NCI-H146 treated with DMSO at 0.1 percent for 48 hours (cell line): ENCODE results near the gene NEUROD1.

ENCODE experiments used
- DNase-seq: peaks from one replicate; lab custom pipeline; 2025; ENCODE audit not compliant: unreplicated experiment; lab: John Stamatoyannopoulos, UW

Gene NEUROD1

DNA sequence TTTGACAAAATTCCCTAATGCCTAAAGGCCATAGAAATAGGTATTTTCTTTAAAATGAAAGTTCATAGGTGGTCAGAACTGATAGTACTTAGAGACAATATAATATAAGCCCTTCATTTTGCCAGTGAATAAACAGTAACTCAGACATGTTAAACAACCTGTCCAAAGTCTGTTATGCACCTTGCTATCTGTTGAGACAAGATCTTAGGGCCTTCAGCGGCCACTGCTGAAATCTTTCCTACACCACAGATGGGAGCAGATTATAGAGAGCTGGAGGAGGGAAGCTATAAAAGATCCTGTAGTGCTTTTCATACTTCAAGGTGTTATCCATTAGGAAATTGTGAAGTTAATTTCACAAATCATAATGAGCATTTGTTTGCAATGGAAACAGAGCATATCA lies 37.2 kb downstream of the NEUROD1 start:
- DNase-seq: no peak

GRCh38 chr2:181642086-181642485 lies 38.2 kb downstream of the NEUROD1 start:
- DNase-seq: no peak

DNA sequence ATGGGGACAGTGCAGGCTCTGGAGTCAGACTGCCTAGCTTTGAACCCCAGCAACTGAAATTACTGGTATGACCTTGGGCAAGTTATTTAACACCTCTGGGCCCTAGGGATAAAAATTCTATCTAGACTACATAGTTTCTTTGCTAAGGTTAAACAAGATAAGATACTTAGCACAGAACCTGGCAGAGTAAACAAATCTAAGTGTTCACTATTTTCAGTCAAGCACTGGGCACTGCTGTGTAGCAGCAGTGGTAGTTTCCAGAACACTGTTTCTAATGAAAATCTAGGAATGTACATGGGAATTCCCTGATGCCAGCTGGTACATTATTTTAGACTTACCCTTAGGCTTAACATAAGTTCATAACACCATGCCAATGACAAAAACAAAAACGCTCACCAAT lies 40.6 kb downstream of the NEUROD1 start:
- no peak for DNase-seq

- DNase-seq: no peak
Observed at GRCh38 chr2:181632733-181633401, 47.5 kb downstream of the NEUROD1 start.

DNA sequence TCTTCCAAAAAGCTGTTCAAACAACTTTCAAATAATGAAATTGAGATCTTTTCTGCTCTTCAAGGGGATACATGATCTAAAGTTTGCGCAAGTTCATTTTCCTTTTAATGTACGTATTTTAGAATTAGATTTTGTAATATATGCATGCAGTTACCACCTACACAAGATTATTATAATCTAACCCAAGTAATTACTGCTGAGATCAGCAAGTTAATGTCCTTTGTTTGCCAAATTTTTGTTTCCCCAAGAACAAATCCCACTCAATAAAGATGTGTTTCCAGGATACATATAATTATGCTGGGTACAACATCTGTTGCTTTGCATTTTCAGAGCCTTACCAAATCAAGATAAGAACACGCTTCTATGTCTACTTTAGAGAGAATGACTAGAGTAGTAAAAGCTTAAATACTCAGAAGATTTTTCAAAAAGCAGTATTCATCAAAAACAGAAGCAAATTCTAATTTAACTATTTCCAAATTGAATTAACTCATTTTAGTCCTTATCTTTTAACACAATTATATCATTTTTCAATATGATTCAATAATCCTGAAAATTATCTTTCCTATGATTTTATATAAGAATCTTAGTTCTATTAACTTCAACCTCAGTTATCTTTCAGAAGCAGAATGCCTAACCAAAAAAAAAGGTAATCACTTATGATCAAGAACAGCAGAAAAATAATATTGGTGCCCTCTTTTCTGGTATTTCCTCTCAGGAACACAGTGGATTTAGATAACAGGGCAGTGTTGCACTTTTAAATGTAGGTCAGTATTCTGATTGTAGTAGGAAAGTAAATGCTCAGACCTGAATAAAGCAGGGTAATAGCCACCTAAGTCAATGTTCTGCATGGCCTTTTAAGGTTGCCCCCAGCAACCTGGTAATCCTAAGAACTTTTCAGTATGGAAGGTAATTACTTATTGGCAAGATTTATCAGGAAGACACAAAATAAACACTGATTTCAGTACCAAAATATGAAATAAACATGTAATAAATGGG lies 51.4 kb downstream of the NEUROD1 start:
- DNase-seq: no peak

DNA sequence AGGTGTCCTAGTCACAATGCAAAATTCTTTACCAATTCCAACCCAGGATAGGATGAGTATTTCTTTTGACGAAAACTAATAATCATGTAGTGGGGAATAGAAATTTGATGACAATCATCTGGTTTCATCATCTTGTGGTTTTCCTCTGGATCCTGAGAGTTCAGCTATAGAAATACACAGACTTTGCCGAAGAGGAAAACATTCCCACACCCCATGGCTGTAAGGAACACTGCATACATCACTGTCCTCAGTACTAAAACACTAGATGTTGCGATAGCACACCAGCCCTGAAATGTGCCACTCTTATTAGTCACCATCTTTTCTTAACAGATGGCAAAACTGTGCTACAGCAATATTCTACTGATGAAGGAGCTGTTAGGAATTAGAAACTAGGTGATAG lies 52.8 kb downstream of the NEUROD1 start:
- DNase-seq: no peak

DNA sequence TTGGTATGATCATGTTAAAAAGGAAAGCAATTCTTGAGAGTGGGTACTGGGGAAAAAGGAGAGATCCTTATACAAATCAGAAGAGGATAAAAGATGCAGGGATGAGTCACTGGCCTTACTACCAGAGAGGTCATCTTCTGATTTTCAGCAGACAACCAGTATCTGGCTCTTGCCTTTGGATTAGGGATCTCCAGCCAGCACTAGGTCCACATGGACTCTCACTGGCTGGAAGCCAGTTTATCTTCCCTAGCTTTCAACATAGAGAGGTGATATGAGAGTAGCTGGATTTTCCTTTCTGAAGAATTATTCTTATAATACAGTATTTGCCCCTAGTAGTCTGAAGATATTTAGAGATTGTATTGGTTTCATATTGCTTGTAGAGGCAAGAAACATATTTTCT lies 53.6 kb downstream of the NEUROD1 start:
- no peak for DNase-seq
